ENCODE measurements around the gene BTNL2. TPM values are rescaled to one million over a fixed set of nuclear protein-coding genes. Genes with fewer than 3 reads are reported as not detected.
"Not testable (repeated sequence)": the region's sequence is repeated elsewhere in the genome, so short reads cannot be mapped to it uniquely, and the experiment has no call there.

The BTNL2 gene
- total RNA-seq, 1 donor from 2014 or later = not detected

- DNase-seq (ENCODE audit: low spot score in 2 of 2) (no peak), FAIRE-seq (no peak)
Measured at GRCh38 chr6:32375739-32376529, 31.0 kb downstream of the BTNL2 start.

GRCh38 chr6:32371803-32372202, 35.2 kb downstream of the BTNL2 start, which contains the start of gene TSBP1:
TSS of gene TSBP1 (minus strand) at chr6:32371903. CDS start at chr6:32371706, 197 bp downstream.
- no peak for DNase-seq (ENCODE audit: low spot score in 2 of 2)
- no peak for FAIRE-seq

GRCh38 chr6:32371229-32371628, 35.8 kb downstream of the BTNL2 start:
- no peak for DNase-seq (ENCODE audit: low spot score in 2 of 2)
- FAIRE-seq = no peak

GRCh38 chr6:32370505-32370904, 36.5 kb downstream of the BTNL2 start:
- no peak for FAIRE-seq

GRCh38 chr6:32369660-32370059, 37.3 kb downstream of the BTNL2 start:
- no peak for FAIRE-seq

More at GRCh38 chr6:32370505-32370904, 36.5 kb downstream of the BTNL2 start:
- DNase-seq (ENCODE audit: low spot score in 2 of 2) = no peak

GRCh38 chr6:32367644-32368043, 39.3 kb downstream of the BTNL2 start:
- no peak for FAIRE-seq

More at GRCh38 chr6:32369660-32370059, 37.3 kb downstream of the BTNL2 start:
- DNase-seq (ENCODE audit: low spot score in 2 of 2) = no peak

GRCh38 chr6:32359225-32359624, 47.8 kb downstream of the BTNL2 start:
- not testable (repeated sequence) for FAIRE-seq; DNase-seq (ENCODE audit: low spot score in 2 of 2)

More at GRCh38 chr6:32367644-32368043, 39.3 kb downstream of the BTNL2 start:
- no peak for DNase-seq (ENCODE audit: low spot score in 2 of 2)

- not testable (repeated sequence) for DNase-seq (ENCODE audit: low spot score in 2 of 2); FAIRE-seq
Measured at GRCh38 chr6:32358548-32358947, 48.4 kb downstream of the BTNL2 start.

- no peak for FAIRE-seq
- no peak for DNase-seq (ENCODE audit: low spot score in 2 of 2)
Measured at GRCh38 chr6:32355018-32355417, 52.0 kb downstream of the BTNL2 start.

- FAIRE-seq = no peak
- DNase-seq (ENCODE audit: low spot score in 2 of 2) = no peak
Measured at GRCh38 chr6:32353348-32353747, 53.6 kb downstream of the BTNL2 start.

Small RNA genes lying within 50 kb of the gene (small RNA-seq; reads per million reads assigned to genes)
- not detected for gene RNU6-603P

Other genes starting within 250 kb of the BTNL2 start
- gene EGFL8, start 242.6 kb downstream of the BTNL2 start, total RNA-seq = 5.7 TPM
- gene AGPAT1, start 231.1 kb downstream of the BTNL2 start, total RNA-seq = 14.3 TPM
- 104 TPM for gene RNF5, start 228.8 kb downstream of the BTNL2 start, total RNA-seq
- gene AGER, start 222.9 kb downstream of the BTNL2 start, total RNA-seq = 0.82 TPM
- gene PBX2, start 217.0 kb downstream of the BTNL2 start, total RNA-seq = 11.8 TPM
- 0.41 TPM for gene GPSM3, start 214.5 kb downstream of the BTNL2 start, total RNA-seq
- 5.3 TPM for gene NOTCH4, start 183.1 kb downstream of the BTNL2 start, total RNA-seq
- gene TSBP1, start 35.3 kb downstream of the BTNL2 start, total RNA-seq = not detected
- gene HLA-DRA, start 32.7 kb upstream of the BTNL2 start, total RNA-seq = 2.0 TPM
- 1.6 TPM for gene HLA-DRB5, start 123.1 kb upstream of the BTNL2 start, total RNA-seq
- 3.7 TPM for gene HLA-DRB1, start 182.7 kb upstream of the BTNL2 start, total RNA-seq
- not detected for gene HLA-DQA1, start 230.2 kb upstream of the BTNL2 start, total RNA-seq